Thyroid gland (tissue), 4 donors: ENCODE measurements around the gene ELFN1.

ENCODE experiments used
- CTCF ChIP-seq, 6 experiments: fragments of 200-600 bp in 3 of 6; fragments of 450-650 bp in 3 of 6; sonication (generic) in 3 of 6; IDR thresholded peaks; one replicate each; pipeline ENCODE4 v1.5.1; 2016 to 2019; ENCODE audit warnings: antibody characterized with exemption in 6 of 6, mild to moderate bottlenecking in 2 of 6, inconsistent platforms in 1 of 6, moderate library complexity in 1 of 6
- POLR2A ChIP-seq, 2 donors: fragments of 450-650 bp; IDR thresholded peaks; one replicate each; pipeline ENCODE4 v1.6.1; 2017; ENCODE audit warnings: antibody characterized with exemption in 2 of 2, mild to moderate bottlenecking in 2 of 2, moderate library complexity in 1 of 2

DNA sequence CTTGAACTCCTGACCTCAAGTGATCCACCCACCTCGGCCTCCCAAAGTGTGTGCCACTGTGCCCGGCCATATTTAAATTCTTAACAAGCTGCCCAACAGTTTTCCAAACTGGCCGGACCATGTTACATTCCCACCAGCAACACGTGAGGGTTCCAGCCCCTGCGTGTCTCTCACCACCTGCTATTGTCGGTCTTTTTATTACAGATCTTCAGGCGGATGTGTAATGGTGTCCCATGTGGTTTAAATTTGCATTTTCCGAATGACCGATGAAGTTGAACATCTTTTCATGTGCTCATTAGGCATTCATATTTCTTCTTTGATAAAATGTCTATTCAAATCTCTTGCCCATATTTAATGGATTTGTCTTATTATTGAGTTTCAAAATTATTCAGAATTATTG lies 11.5 kb downstream of the ELFN1 start:
- TF ChIP-seq POLR2A (IDR thresholded peaks at IDR 0.05) (no peak), CTCF (IDR thresholded peaks at IDR 0.05) (no peak)
